ENCODE data around the gene SCARF1. TPM values are rescaled to one million over a fixed set of nuclear protein-coding genes. Genes with fewer than 3 reads are reported as not detected.
A peak's percentile ranks its signal among the peaks of the same experiment; 100 is the strongest.

Gene SCARF1
- total and polyA plus RNA-seq, 4 experiments from 2014 or later = 0.21 to 1.6 (median 1.6) TPM; not detected in 1

DNA sequence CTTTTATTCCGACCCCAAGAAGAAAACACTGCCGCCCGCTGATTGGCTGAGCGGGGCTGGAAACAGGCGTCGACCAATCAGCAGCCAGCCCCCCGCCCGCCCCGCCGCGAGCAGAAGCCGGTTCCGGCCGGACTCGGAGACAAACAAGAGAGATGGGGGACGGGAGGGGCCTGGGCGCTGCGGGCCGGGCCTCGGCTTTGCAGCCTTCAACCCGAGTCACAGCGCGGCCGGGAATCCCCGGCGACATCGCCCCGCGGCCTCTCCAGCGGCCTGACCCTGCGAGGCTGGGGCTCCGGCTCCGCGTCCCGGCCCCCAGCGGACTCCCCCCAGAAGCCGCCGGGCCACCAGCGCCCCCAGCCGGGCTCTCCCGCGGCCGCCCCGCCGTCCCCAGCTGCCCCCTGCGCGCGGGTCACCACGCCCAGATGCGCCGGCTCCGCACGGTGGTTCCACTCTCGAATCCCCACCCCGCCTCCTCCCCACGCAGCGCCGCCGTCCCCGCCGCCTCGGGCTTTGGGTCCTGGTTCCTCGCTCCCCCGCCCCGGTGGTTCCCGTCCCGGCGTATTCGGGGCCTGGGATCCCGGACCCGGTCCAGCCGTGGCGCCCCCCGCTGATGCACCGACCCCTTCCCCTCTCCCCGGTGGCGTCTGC lies 16.6 kb downstream of the SCARF1 start:
- Histone ChIP-seq H3K4me1 (ENCODE audit: insufficient read depth, low read length) (peaks cover 22% of the 10 kb centered on the region), H3K36me3 (ENCODE audit: insufficient read depth, low read length) (no peaks in the 10 kb centered on the region), H3K27me3 (ENCODE audit: insufficient read depth, low read length) (peaks cover 8% of the 10 kb centered on the region), H3K27ac (ENCODE audit: low read depth, low read length) (peak overlapping the region; percentile 44), H3K4me3 (ENCODE audit: low read length in 2 of 2) (peak overlapping the region; percentile 57 to 73), H3K9me3 (ENCODE audit: control insufficient read depth in 1 of 2, low read length in 2 of 2) (no peaks in the 10 kb centered on the region)
- intact Hi-C loops (cut with micrococcal nuclease) = loop anchor here (1.0 to 5.0 kb wide), 6 partner anchors 20 to 264 kb away; partner anchors contain the start of genes CRK, INPP5K, PITPNA and RILP
- no peaks in the 10 kb centered on the region for H3K9me3 Mint-ChIP-seq
- peak; percentile 83 to 90 (median 85) for DNase-seq
- ChIA-PET POLR2A (ENCODE audit: partially characterized antibody) (interaction anchor here (0.9 to 3.3 kb wide), 16 partner anchors 10 to 335 kb away, joined by 3 to 22 read pairs (median 4); partner anchors contain the start of genes CRK, INPP5K, PITPNA and RILP), CTCF (ENCODE audit: partially characterized antibody) (interaction anchor here (0.8 to 4.1 kb wide), 9 partner anchors 9 to 277 kb away, joined by 3 to 21 read pairs (median 4); partner anchors contain the start of gene INPP5K)
- H3K27ac Mint-ChIP-seq = peak overlapping the region; percentile 75 to 96 (median 86)
- peak overlapping the region; percentile 87 to 99 (median 92) for H3K4me3 Mint-ChIP-seq
- H3K36me3 Mint-ChIP-seq = peaks cover 0 to 6% of the 10 kb centered on the region in 2 donors
- H3K27me3 Mint-ChIP-seq = peaks cover 1% of the 10 kb centered on the region in 2 donors
- peaks cover 3 to 27% (median 12%) of the 10 kb centered on the region in 4 donors for H3K4me1 Mint-ChIP-seq

DNA sequence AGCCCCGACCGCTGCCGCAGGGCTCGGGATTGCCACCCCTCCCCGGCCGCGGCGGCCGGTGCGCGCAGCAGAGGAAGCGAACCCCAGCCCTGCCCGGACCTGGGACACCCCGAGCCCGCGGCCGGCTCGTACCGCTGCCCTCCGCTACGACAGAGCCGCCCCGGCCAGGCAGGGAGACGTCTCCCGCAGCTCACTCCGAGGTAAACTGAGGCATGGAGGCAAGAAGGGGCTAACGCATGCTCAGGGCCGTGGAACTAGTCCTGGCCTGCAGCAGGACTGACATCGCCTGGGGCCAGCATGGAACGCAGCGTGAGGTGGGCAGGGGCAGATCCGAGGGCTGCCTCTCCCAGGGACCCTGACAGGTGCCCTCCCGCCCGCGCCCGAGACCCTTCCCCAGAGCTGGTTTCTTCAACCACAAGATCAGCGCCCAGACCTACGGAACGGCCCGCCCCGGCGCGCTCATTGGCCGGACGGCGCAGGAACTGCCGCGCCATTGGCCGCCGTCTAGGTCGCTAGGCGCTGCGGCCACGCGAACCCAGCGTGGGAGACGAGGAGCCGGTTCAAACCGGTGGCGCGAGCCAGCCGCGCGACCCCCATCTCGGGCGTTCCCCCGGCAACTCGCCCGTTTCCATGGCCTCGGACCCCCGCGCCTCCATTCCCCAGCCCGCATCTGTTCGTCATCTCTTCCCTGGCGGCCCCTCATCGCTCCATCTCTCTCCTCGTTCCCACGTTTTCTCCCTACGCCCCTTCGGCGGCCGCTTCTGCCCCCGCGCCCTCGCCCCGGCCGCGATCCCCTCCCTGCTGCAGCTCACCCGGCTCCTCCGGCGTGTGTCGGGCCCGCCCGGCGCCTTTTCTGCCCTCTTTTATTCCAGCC lies 17.3 kb downstream of the SCARF1 start, which contains the start of gene SLC43A2:
Gene SLC43A2 (minus strand): TSS at position 853 of the 874 bp plus-strand sequence. CDS start 960 bp downstream, outside the sequence.
- Histone ChIP-seq H3K4me3 (ENCODE audit: low read length in 2 of 2) (peak within 1 kb of the TSS; percentile 57 to 73), H3K27ac (ENCODE audit: low read depth, low read length) (peak within 1 kb of the TSS; percentile 44), H3K9me3 (ENCODE audit: control insufficient read depth in 1 of 2, low read length in 2 of 2) (no peaks in the 10 kb centered on the region), H3K27me3 (ENCODE audit: insufficient read depth, low read length) (peaks cover 8% of the 10 kb centered on the region), H3K36me3 (ENCODE audit: insufficient read depth, low read length) (no peaks in the 10 kb centered on the region), H3K4me1 (ENCODE audit: insufficient read depth, low read length) (peaks cover 22% of the 10 kb centered on the region)
- H3K4me3 Mint-ChIP-seq = peak within 1 kb of the TSS; percentile 87 to 99 (median 92)
- peak within 1 kb of the TSS; percentile 75 to 96 (median 86) for H3K27ac Mint-ChIP-seq
- POLR2A ChIA-PET (ENCODE audit: partially characterized antibody) = interaction anchor here (0.8 to 3.3 kb wide), 13 partner anchors 10 to 334 kb away, joined by 3 to 22 read pairs (median 4); partner anchors contain the start of genes CRK, INPP5K, PITPNA and RILP
- peak; percentile 61 to 80 (median 71) for DNase-seq
- no peaks in the 10 kb centered on the region for H3K9me3 Mint-ChIP-seq
- H3K4me1 Mint-ChIP-seq = peaks cover 3 to 27% (median 12%) of the 10 kb centered on the region in 4 donors
- CTCF ChIA-PET (ENCODE audit: partially characterized antibody) = interaction anchor here (1.3 to 4.1 kb wide), 2 partner anchors 10 to 263 kb away, joined by 4 to 21 read pairs; no protein-coding TSS in a partner anchor
- intact Hi-C loops (cut with micrococcal nuclease) = loop anchor here (1.0 to 5.0 kb wide), 6 partner anchors 21 to 263 kb away; partner anchors contain the start of genes CRK, INPP5K, PITPNA and RILP
- peaks cover 0 to 6% of the 10 kb centered on the region in 2 donors for H3K36me3 Mint-ChIP-seq
- H3K27me3 Mint-ChIP-seq = peaks cover 1% of the 10 kb centered on the region in 2 donors

DNA sequence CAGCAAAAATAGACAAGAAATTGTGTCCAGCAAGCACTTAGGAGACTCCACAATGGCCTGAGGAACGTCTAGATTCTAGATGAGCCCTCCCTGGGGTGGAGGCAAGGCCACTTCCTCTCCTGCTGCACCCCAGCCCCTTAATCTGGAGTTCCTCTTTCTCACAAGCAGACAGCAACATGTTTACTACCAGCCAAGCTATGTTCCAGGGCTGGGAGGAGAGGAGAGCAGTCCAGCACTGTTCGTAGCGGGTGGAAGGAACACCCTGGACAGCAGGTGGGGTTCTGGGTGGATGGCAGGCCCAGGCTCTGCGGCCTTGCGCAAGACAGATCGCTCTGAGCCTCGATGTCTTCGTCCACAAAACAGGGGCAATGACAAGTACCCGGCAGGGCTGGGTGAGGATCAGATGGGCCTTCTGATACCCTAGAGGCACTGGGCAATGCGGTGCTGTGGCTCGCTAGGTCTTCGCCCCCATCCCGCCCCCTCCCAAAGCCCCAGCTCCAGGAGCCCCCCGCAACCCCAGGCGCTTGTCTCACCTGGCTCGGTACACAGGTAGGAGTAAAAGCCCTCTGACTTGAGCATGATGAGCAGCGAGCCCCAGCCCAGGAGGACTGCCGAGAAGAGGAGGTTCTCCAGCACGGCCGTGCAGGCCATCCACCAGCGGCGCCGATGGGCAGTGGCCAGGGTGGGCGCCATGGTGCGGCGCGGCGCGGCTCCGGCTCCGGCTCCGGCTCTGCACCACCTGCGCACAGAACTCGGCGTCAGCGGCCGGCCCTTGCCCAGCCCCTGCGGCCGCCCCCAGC lies 18.1 kb downstream of the SCARF1 start:
- intact Hi-C loops (cut with micrococcal nuclease) = loop anchor here (5.0 kb wide), 1 partner anchor 170 kb away; the partner anchor contains the start of gene CRK
- Mint-ChIP-seq H3K27me3 (peaks cover 1% of the 10 kb centered on the region in 2 donors), H3K4me1 (peaks cover 3 to 27% (median 12%) of the 10 kb centered on the region in 4 donors), H3K4me3 (peak overlapping the region; percentile 78 to 86 (median 80)), H3K9me3 (no peaks in the 10 kb centered on the region), H3K27ac (peak overlapping the region in 4 of 7 donors; percentile 18 to 68 (median 42)), H3K36me3 (peaks cover 0 to 6% of the 10 kb centered on the region in 2 donors)
- Histone ChIP-seq H3K27ac (ENCODE audit: low read depth, low read length) (no peak overlapping the region), H3K27me3 (ENCODE audit: insufficient read depth, low read length) (peaks cover 8% of the 10 kb centered on the region), H3K4me1 (ENCODE audit: insufficient read depth, low read length) (peaks cover 22% of the 10 kb centered on the region), H3K9me3 (ENCODE audit: control insufficient read depth in 1 of 2, low read length in 2 of 2) (no peaks in the 10 kb centered on the region), H3K36me3 (ENCODE audit: insufficient read depth, low read length) (no peaks in the 10 kb centered on the region), H3K4me3 (ENCODE audit: low read length in 2 of 2) (peak overlapping the region in 1 of 2 donors; percentile 73)
- DNase-seq = no peak
- ChIA-PET CTCF (ENCODE audit: partially characterized antibody) (interaction anchor here (4.1 kb wide), 1 partner anchor 262 kb away, joined by 21 read pairs; no protein-coding TSS in a partner anchor), POLR2A (ENCODE audit: partially characterized antibody) (interaction anchor here (0.8 to 3.3 kb wide), 11 partner anchors 11 to 333 kb away, joined by 3 to 22 read pairs (median 4); partner anchors contain the start of genes INPP5K, PITPNA, RILP and WDR81)

DNA sequence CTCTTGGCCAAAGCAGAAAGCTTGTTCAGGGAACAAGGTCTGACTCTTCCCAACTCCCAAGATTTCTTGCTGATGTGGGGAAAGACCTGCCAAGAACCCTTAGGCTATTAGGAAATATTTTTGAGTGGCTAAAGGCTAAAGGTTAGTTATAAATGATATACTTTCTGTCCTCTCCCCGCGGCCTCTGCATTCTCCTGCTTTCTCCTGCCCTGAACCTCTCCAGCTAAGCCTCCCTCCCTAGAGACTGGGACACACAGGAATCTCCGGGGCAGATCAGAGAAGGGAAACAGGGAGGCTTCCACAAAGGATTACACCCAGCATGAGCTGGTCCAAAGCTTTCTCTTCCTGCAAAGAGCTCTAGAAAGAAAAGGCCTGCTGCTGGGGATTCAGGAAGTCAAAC lies 19.2 kb downstream of the SCARF1 start:
- no peak for DNase-seq
- H3K4me1 ChIP-seq (ENCODE audit: insufficient read depth, low read length) = peaks cover 22% of the 10 kb centered on the region
- H3K9me3 ChIP-seq (ENCODE audit: control insufficient read depth in 1 of 2, low read length in 2 of 2) = no peaks in the 10 kb centered on the region
- peak overlapping the region in 6 of 8 donors; percentile 4 to 86 (median 80) for H3K4me3 Mint-ChIP-seq
- peaks cover 3 to 27% (median 12%) of the 10 kb centered on the region in 4 donors for H3K4me1 Mint-ChIP-seq
- ChIA-PET POLR2A (ENCODE audit: partially characterized antibody) (interaction anchor here (0.6 kb wide), 1 partner anchor 395 kb away, joined by 3 read pairs; no protein-coding TSS in a partner anchor), CTCF (ENCODE audit: partially characterized antibody) (interaction anchor here (1.6 kb wide), 1 partner anchor 52 kb away, joined by 4 read pairs; no protein-coding TSS in a partner anchor)
- peaks cover 0 to 6% of the 10 kb centered on the region in 2 donors for H3K36me3 Mint-ChIP-seq
- H3K9me3 Mint-ChIP-seq = no peaks in the 10 kb centered on the region
- H3K27ac ChIP-seq (ENCODE audit: low read depth, low read length) = no peak overlapping the region
- H3K27me3 Mint-ChIP-seq = peaks cover 1% of the 10 kb centered on the region in 2 donors
- peaks cover 8% of the 10 kb centered on the region for H3K27me3 ChIP-seq (ENCODE audit: insufficient read depth, low read length)
- H3K27ac Mint-ChIP-seq = peak overlapping the region in 3 of 7 donors; percentile 64 to 73 (median 68)
- H3K36me3 ChIP-seq (ENCODE audit: insufficient read depth, low read length) = no peaks in the 10 kb centered on the region
- H3K4me3 ChIP-seq (ENCODE audit: low read length in 2 of 2) = no peak overlapping the region
- intact Hi-C loops (cut with micrococcal nuclease) = loop anchor here (5.0 kb wide), 1 partner anchor 169 kb away; the partner anchor contains the start of gene CRK

DNA sequence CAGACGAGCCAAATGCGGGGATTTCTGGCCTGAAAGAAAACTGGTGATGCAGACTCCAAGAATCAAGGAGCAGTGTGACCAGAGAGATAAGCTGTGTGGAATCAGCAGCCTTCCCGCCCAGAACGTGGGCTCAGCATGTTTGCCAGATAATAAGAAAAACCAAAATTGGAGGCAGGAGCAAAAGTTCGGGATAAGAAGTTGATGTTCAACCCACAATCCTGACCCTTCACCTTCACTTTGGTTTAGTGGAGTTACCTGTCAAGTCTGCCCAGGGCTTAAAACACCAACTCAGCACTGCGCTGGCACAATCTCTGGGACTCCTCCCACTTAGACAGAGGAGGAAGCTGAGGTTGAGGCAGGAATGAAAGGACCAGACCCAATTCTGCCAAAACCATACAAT lies 20.0 kb downstream of the SCARF1 start:
- intact Hi-C loops (cut with micrococcal nuclease) = loop anchor here (5.0 kb wide), 1 partner anchor 168 kb away; the partner anchor contains the start of gene CRK
- peaks cover 3 to 27% (median 12%) of the 10 kb centered on the region in 4 donors for H3K4me1 Mint-ChIP-seq
- no peaks in the 10 kb centered on the region for H3K9me3 Mint-ChIP-seq
- H3K36me3 Mint-ChIP-seq = peaks cover 0 to 6% of the 10 kb centered on the region in 2 donors
- H3K27me3 Mint-ChIP-seq = peaks cover 1% of the 10 kb centered on the region in 2 donors
- CTCF ChIA-PET (ENCODE audit: partially characterized antibody) = interaction anchor here (1.5 to 1.6 kb wide), 2 partner anchors 23 to 52 kb away, joined by 4 to 6 read pairs; partner anchors contain the start of gene RILP
- H3K4me3 Mint-ChIP-seq = peak overlapping the region in 1 of 8 donors; percentile 22
- no peaks in the 10 kb centered on the region for H3K9me3 ChIP-seq (ENCODE audit: control insufficient read depth in 1 of 2, low read length in 2 of 2)
- no peak for DNase-seq
- H3K27me3 ChIP-seq (ENCODE audit: insufficient read depth, low read length) = peaks cover 8% of the 10 kb centered on the region
- H3K4me1 ChIP-seq (ENCODE audit: insufficient read depth, low read length) = peaks cover 22% of the 10 kb centered on the region
- no peak overlapping the region for H3K27ac Mint-ChIP-seq
- H3K36me3 ChIP-seq (ENCODE audit: insufficient read depth, low read length) = no peaks in the 10 kb centered on the region
- POLR2A ChIA-PET (ENCODE audit: partially characterized antibody) = no interaction called here
- no peak overlapping the region for H3K4me3 ChIP-seq (ENCODE audit: low read length in 2 of 2)
- no peak overlapping the region for H3K27ac ChIP-seq (ENCODE audit: low read depth, low read length)

DNA sequence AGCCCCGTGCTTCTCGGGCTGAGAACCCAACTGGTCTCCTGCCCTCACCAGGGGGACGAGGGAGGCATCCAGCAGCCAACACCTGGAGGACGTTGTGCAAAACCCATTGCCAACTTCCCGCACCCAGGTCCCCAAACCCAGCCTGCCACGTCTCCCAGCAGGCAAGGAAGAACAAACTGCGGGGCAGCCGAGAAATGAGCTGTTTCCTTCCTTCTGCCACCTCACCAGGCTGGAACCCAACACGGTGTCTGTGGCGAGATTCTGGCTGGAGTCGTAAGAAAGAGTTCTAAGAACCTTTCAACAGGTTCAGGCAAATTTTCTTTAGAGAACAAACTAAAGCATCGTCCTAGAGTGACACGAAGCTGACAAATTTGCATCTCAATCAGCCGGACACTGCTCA lies 20.5 kb downstream of the SCARF1 start:
- H3K4me1 Mint-ChIP-seq = peaks cover 1 to 23% (median 8%) of the 10 kb centered on the region in 4 donors
- POLR2A ChIA-PET (ENCODE audit: partially characterized antibody) = no interaction called here
- no peak overlapping the region for H3K4me3 ChIP-seq (ENCODE audit: low read length in 2 of 2)
- H3K4me3 Mint-ChIP-seq = no peak overlapping the region
- no peaks in the 10 kb centered on the region for H3K9me3 Mint-ChIP-seq
- no peaks in the 10 kb centered on the region for H3K9me3 ChIP-seq (ENCODE audit: control insufficient read depth in 1 of 2, low read length in 2 of 2)
- no peak for DNase-seq
- peaks cover 21% of the 10 kb centered on the region for H3K4me1 ChIP-seq (ENCODE audit: insufficient read depth, low read length)
- H3K27me3 ChIP-seq (ENCODE audit: insufficient read depth, low read length) = peaks cover 8% of the 10 kb centered on the region
- peaks cover 0 to 6% of the 10 kb centered on the region in 2 donors for H3K36me3 Mint-ChIP-seq
- H3K27ac Mint-ChIP-seq = no peak overlapping the region
- no peak overlapping the region for H3K27ac ChIP-seq (ENCODE audit: low read depth, low read length)
- peaks cover 0 to 1% of the 10 kb centered on the region in 2 donors for H3K27me3 Mint-ChIP-seq
- no peaks in the 10 kb centered on the region for H3K36me3 ChIP-seq (ENCODE audit: insufficient read depth, low read length)
- CTCF ChIA-PET (ENCODE audit: partially characterized antibody) = interaction anchor here (1.5 to 1.6 kb wide), 2 partner anchors 23 to 51 kb away, joined by 4 to 6 read pairs; partner anchors contain the start of gene RILP
- intact Hi-C loops (cut with micrococcal nuclease) = loop anchor here (5.0 kb wide), 1 partner anchor 168 kb away; the partner anchor contains the start of gene CRK
